ENCODE results near the gene SFRP4.
"Not testable (repeated sequence)": the region's sequence is repeated elsewhere in the genome, so short reads cannot be mapped to it uniquely, and the experiment has no call there.

SFRP4 gene

DNA sequence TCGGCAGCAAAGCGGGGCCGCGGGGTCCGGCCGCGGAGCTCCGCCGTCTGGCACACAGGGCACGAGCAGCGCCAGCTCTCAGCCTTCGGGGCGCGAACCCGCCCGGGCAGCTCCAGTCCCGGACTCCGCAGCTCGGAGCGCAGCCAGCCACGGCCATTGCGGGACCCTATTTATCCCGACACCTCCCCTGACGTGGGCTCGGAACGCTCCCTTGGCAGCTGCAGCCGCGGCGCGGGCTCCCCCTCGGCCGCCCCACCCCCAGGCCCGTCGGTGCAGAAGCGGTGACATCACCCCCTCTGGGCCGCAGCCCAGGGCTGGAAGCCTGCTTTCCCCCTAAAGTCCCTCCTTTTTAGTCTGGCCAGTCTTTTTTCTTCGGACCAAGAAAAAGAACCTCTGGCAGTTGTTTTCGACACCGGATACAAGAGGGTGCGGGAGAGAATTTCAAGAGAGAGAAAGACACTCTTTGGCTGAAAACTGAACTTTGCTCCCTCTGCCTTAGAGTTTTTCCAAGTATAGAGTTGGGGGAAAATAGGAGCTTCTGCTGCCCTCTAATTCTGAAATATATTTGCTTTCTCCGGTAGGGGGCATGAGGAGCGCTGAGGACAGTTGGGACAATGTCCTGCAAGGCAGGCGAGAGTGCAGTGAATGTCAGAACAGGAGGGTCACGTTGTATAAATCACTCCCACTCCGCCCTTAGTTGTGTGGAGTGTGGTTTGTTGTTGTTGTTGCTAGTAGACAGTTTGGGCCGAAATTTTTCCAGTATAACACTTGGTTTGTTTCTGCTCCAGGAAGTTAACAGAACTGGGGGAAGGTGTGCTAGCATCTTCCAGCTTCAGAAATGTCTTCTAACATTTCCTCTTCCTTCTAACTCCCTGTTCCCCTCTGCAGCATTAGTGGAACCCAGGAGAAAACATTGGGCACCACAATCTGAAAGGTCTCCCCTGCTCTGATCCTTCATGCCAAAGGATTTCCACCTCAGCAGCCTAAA is at the start of gene SFRP4:
Gene SFRP4, minus strand, starts transcription at position 145 of the 988 bp plus-strand sequence. CDS start 280 bp downstream, outside the sequence.
- peak; percentile 21 for DNase-seq

DNA sequence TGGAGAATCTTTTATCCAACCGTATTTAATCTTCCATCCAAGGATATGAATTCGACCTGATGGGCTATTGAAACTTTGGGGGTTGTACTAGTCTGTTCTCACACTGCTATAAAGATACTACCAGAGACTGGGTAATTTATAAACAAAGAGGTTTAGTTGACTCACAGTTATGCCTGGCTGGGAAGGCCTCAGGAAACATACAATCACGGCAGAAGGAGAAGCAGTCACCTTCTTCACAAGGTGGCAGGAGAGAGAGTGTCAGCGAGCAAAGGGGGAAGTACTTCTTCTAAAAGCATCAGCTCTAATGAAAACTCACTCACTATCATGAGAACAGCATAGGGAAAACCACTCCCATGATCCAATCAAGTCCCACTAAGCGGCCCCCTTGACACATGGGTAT is 47.6 kb upstream of the SFRP4 start:
- DNase-seq = no peak

GRCh38 chr7:37961251-37961650 is 44.6 kb upstream of the SFRP4 start:
- DNase-seq = no peak

GRCh38 chr7:37960483-37960882 is 43.9 kb upstream of the SFRP4 start:
- DNase-seq = no peak

DNA sequence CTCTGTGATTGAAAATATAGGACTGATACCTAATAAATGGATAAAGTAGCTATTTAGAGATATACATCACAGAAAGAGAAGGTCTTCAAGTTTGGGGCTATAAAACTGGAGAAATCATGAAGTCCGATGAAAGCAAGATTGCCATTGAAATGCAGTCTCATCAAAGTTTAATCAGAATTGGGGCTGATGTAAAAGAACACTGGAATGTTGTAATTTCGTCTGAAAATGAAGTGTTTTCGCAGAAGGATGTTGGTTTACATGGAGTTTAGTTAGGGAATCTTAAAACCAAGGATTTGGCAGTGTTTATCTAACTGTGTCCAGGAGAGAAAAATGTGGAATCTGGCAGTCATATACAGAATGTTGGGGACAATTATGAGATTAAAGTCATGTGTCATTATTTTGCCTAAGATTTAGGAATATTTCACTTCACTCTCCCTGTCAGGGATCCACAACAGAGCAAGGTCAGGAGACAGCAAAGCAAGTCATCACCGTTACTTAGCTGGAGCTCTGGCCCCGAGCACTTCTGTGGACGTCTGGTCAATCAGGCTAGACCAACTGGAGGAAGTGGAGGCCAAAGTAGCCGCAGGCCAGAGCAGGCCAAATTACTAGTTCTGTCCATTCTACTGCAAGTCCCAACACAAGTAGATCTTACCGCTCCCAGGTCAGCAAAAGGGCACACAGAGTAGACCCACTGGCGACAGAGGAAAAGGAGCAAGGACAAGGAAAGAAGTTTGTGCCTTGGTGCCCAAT is 40.8 kb upstream of the SFRP4 start:
- no peak for DNase-seq

DNA sequence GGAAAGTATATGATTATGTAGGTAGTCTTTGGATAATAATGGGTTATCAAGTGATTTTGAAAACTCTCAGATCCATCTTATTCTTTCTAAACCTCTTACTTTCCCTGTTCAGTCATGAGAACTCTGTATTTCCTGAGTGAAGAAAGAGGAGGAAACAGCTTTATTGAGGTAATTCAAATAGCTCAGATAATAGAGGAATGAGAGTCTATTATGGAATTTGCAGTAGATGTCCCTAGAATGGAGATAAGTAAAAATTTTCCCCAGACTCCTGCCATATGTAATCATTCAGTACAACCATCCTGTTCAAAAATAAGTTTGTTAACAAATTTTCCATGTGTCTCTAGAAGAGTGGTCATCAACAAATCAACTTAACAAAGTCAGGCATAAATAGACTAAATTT is 40.2 kb upstream of the SFRP4 start:
- DNase-seq = no peak

GRCh38 chr7:37954217-37954616 is 37.6 kb upstream of the SFRP4 start:
- not testable (repeated sequence) for DNase-seq

DNA sequence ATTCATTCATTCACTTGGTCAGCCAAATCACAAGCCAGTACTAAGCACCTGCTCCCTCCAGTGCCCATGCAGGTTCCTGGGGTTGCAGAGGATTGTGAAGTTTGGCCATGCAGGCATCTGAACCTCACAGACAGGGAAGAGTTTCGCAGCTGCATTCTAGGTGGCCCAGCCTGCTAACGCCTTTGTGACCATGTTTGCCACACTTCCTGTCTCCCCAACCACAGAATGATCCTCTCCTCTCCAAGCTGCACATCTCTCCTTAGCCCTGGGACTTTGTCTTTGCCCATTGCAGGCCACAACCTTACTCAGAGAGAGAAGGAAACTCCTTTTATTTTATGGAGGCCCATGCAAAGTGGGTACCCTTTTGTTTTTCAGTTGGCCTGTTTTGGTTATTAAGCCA is 35.6 kb upstream of the SFRP4 start:
- no peak for DNase-seq

GRCh38 chr7:37947941-37948210 is 31.3 kb upstream of the SFRP4 start:
- DNase-seq = no peak

DNA sequence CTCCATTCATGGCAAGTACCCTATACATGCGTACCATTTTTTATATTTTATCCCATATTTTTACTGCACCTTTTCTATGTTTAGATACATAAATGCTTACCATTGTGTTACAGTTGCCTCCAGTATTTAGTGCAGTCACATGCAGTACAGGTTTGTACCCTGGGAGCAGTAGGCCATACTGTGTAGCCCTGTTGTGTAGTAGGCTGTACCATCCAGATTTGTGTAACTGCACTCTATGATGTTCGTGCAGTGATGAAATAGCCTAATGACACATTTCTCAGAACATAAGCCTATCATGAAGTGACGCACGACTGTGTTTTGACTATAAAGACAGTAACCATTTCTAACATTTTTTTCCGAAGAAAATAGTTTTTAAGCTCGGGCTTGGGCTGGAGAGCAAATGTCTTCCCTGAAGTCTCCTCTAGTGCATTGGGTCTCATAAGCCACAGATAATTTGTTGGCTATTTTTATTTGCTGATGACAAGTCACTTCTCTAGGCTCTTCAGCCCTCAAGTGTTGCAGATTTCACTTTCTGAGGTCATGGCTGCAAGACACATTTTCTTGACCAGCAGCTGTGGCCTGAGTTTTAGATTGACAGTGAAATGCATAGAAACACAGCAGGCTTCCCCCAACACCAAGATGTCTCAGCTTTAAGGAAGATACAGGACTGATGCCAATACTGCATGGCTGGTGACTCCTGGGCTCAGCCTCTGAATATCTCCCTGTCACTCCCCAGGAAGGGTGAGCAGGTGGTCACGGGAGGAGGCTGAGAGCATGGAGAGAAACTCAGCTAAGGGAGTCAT is 30.7 kb upstream of the SFRP4 start:
- no peak for DNase-seq

GRCh38 chr7:37945336-37945735 is 28.7 kb upstream of the SFRP4 start:
- no peak for DNase-seq

GRCh38 chr7:37944737-37945054 is 28.1 kb upstream of the SFRP4 start:
- DNase-seq = no peak

DNA sequence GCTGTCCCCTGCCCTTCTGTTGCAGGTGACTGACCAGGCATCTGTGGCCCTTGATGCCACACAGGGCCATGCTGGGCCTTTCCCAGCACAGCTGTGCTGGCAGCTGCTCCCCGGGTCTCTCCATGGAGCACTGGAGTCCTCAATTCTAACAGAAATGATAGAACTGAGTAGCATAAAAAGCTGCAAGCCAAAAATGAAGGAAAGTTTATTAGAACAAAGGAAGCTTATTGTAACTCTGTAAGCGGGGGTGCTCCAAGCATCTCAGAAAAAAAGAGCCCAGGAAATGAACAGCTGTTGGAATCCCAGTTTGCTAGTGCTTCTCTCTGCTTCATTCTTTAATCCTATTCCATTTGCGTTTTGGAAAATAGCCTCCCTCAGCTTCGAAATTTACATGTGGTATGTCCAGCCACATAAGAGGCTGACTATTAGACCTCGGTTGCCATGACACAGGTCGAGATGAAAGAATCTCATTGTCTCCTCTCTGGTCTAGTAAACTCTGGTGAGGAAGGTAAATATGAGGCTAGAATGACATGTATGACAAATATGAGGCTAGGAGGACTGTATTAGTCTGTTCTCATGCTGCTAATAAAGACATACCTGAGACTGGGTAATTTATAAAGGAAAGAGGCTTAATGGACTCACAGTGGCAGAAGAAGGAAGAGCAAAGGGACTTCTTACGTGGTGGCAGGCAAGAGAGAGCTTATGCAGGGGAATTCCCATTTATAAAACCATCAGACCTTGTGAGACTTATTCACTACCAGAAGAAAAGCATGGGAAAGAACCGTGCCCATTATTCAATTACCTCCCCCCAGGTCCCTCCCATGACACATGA is 27.5 kb upstream of the SFRP4 start:
- DNase-seq = no peak

DNA sequence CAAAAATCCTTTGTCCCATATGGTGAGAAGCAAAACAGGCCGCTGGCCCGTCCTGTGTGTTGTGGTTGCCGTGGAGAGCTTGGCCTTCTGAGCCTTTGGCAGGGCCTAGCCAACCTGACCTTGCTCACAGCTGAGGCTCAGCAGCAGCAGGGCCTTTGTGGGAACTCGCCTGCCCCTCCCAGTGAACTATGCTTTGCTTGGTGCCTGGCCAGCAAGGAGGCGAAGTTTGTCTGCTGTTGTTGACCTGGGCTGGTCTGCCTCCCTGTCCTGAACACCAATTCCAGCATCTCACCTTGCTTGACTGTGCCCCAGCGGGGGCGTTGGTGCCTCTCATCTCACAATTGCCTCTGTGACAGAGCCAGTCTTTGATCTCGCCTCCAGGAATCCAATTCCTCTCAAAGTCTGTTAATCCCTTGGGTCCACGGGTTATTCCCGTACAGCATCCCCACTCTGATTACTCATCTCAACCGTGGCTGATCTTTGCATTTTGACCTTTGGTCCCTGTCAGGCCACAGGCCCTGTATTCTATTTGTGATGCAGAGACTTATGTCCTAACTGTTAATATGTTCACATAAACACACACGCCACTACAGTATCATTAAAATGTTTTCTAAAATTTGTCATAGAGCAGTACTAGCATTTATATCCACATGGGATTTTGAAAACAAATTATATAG is 26.5 kb upstream of the SFRP4 start:
- DNase-seq = no peak

DNA sequence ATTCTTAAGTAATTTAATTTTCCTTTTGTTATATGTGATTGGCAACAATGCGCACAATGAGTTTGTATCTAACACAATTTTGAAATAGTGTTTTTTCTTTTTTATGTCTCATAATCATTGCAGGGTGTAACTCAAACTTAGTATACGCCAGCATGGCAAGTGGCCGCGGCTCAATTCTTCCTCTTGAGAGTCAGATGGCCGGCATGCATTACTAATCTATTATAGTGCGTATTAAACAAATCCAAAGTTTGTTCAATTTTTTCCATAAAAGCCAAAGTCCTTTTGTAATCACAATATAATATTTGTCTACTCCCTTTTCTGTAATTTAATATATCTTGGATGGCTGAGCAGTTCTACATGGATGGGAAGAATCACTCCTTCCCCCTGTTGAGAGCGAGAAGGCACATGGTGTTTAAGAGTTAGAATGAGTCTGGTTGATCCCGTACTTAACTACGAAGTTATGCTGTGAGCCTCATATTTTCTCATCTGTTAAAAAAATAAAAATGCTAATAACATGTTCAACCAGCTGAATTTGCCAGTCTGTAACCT is 16.5 kb upstream of the SFRP4 start:
- DNase-seq = no peak

DNA sequence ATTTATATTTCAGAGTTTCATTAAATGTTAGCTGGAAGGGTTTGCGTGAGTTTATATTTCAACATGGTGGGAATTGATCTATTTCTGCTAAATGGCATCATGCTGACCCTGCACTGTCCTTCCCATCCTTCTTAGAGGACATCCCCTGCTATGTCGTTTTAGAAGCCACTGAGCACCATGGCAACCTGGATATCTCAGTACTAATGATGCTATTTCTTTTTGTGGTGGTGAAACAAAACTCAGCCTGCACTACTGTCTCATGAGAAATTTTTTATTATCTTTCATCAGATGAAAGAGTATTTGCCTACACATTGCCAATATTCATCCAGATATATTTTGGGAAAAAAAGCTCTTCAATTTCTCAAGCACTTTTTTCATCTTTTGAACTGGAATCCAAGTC is 15.9 kb upstream of the SFRP4 start:
- no peak for DNase-seq

DNA sequence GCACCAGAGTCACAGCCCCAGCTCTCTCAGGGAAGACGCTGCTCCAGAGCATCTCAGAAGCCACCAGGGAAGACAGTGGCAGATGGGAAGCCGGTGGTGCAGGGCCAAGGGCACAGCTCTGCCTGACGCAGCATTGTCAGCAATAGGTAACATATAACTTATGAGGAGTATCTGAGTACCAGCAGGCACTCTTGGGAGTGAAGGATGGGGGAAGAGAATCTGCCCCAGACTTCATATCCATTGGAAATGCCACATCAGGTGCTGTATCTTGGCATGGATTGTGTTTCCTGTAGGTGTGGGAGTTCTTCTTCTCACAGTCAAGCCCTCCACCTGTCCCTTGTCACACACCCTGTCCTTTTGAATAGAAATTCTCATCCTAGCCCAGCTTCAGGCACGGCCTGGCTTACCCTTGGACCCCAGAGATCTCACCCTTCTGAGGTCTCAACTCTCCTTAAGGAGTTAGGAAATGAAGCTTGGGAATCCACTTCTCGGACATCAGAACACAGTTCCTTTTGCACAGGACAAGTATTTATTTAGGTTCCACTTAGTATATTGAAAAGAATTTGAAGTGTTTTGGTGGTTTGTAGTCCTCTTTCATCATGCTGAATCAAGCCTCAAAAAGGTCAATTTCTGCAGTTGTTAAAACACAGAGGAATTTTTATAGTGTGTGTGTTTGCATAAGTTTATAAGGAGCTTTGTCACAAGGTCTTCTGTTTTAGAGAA is 13.8 kb upstream of the SFRP4 start:
- no peak for DNase-seq

DNA sequence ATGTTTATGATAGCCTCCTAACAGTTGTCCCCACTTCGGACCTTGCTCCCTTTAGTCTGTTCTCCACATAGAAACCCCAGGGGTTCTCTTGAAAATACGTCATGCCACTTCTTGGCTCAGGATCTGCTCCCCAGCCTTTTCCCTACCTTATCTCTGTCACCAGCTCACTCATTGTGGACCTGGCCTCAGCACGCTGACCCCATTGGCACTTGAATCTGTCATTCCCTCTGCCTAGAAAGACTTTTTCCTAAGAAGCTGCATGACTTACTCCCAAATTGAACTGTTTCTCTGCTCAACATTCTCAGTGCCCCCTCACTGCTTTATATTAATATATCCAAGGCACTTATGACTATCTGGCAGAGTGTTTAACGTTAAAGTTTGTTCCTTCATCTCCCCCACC is 12.3 kb upstream of the SFRP4 start:
- DNase-seq = no peak

- no peak for DNase-seq
Measured at GRCh38 chr7:37927773-37928444, 11.3 kb upstream of the SFRP4 start.

DNA sequence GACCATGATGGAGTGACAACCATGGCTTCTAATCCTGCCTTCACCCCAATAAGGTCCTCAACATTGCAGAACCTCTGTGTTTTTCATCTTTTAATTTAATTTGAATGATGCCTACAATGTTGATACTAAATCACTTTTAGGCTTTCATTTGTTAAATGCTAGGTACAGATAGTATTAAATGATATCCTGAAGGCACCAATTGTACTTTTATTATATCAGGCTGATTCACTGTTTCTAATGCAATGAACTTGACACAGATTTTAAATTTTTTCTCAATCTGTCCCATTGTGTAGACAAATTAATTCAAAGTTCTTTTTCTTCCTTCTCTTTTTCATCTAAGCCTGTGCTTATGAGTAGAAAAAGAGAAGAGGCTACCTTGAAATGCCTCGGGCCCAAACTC is 9.0 kb upstream of the SFRP4 start:
- DNase-seq = no peak

All from GDM1 (cell line).